HepG2 (cell line): ENCODE measurements around the gene PIK3CA. TPM values are rescaled to one million over a fixed set of nuclear protein-coding genes. Genes with fewer than 3 reads are reported as not detected.

Experiments
- CHCHD3 ChIP-seq: sonication (generic); formaldehyde crosslinking; IDR thresholded peaks from 2 replicates; pipeline ENCODE4 v1.8.0; 2022; ENCODE audit warnings: mild to moderate bottlenecking, missing genetic modification reagents, moderate library complexity
- CTCF ChIP-seq: sonication (generic); formaldehyde crosslinking; IDR thresholded peaks from 2 replicates; pipeline ENCODE4 v1.5.0; 2020; ENCODE audit warnings: mild to moderate bottlenecking, missing genetic modification reagents, moderate library complexity
- HDAC1 ChIP-seq: sonication (generic); formaldehyde crosslinking; IDR thresholded peaks from 2 replicates; pipeline ENCODE4 v1.5.1; 2020; ENCODE audit warnings: mild to moderate bottlenecking, missing genetic modification reagents
- KDM5A ChIP-seq: fragments of 200-600 bp; sonication (generic); IDR thresholded peaks from 2 replicates; pipeline ENCODE4 v1.7.0; 2018; ENCODE audit warnings: antibody characterized with exemption, mild to moderate bottlenecking, low read length, borderline replicate concordance
- MXD4 ChIP-seq: IDR thresholded peaks from 2 replicates; pipeline ENCODE4 v1.6.1; 2016; ENCODE audit warnings: mild to moderate bottlenecking, missing biosample characterization, missing genetic modification reagents
- PAF1 ChIP-seq: IDR thresholded peaks from 2 replicates; pipeline ENCODE4 v1.6.1; 2016; ENCODE audit warnings: missing genetic modification reagents, missing compliant biosample characterization
- RNF219 ChIP-seq: sonication (generic); formaldehyde crosslinking; IDR thresholded peaks from 2 replicates; pipeline ENCODE4 v1.5.0; 2020; ENCODE audit warnings: mild to moderate bottlenecking, missing genetic modification reagents
- TAF1 ChIP-seq: sonication (generic); formaldehyde crosslinking; IDR thresholded peaks from 2 replicates; pipeline ENCODE4 v1.4.0; 2020; ENCODE audit warnings: missing genetic modification reagents
- TBP ChIP-seq: sonication (generic); formaldehyde crosslinking; IDR thresholded peaks from 2 replicates; pipeline ENCODE4 v1.5.0; 2020; ENCODE audit warnings: missing genetic modification reagents
- ZFP62 ChIP-seq: sonication (generic); formaldehyde crosslinking; IDR thresholded peaks from 2 replicates; pipeline ENCODE4 v1.4.0; 2020; ENCODE audit warnings: missing genetic modification reagents
- ZFP90 ChIP-seq: sonication (generic); formaldehyde crosslinking; IDR thresholded peaks from 2 replicates; pipeline ENCODE4 v1.8.0; 2022; ENCODE audit warnings: missing genetic modification reagents, mild to moderate bottlenecking, inconsistent platforms, borderline replicate concordance
- ZNF343 ChIP-seq: sonication (generic); formaldehyde crosslinking; IDR thresholded peaks from 2 replicates; pipeline ENCODE4 v1.4.0; 2020; ENCODE audit warnings: mild to moderate bottlenecking, missing genetic modification reagents
- polyA plus RNA-seq, 8 experiments: library from polyadenylated mRNA; depleted of rRNA in 3 of 8; stranded (reverse) in 7 of 8; unstranded in 1 of 8; fragments of >200 nt; fragmentation: Illumina TruSeq in 4 of 8; extraction: Trizol in 4 of 8; gene quantifications; 2 replicates each; pipeline versions ENCODE4 v1.2.1 to v1.2.3, GENCODE V29; 2011 to 2016; ENCODE audit warnings: low read depth in 4 of 8, missing spikeins in 1 of 8, mixed read lengths in 1 of 8; ENCODE audit not compliant: insufficient read depth in 1 of 8
- total RNA-seq, 5 experiments: library from RNA; depleted of rRNA; stranded (reverse); fragments of >200 nt; fragmentation: Illumina TruSeq; extraction: Trizol; gene quantifications; 2 replicates each; pipeline ENCODE4 v1.2.3, GENCODE V29; 2016; ENCODE audit warnings: low read depth in 1 of 5

The PIK3CA gene
- total and polyA plus RNA-seq, 2 of the 13 experiments (the other 11 are each of a cell fraction or from before 2014, with no cell fraction given), result 5.7 to 11.4 TPM

- TF ChIP-seq CTCF (CRISPR knock-in tag), result peak; percentile 75
- no peak for TF ChIP-seq ZFP90 (CRISPR knock-in tag)
- TF ChIP-seq TBP (CRISPR knock-in tag), result no peak
- TF ChIP-seq HDAC1, result no peak
- no peak for TF ChIP-seq CHCHD3 (CRISPR knock-in tag)
- TF ChIP-seq PAF1 (CRISPR knock-in tag), result no peak
- TF ChIP-seq ZFP62 (CRISPR knock-in tag), result no peak
- no peak for TF ChIP-seq KDM5A
- TF ChIP-seq ZNF343 (CRISPR knock-in tag), result no peak
- TF ChIP-seq TAF1 (CRISPR knock-in tag), result no peak
- no peak for TF ChIP-seq MXD4 (CRISPR knock-in tag)
- TF ChIP-seq RNF219 (CRISPR knock-in tag), result no peak
These were observed 1.1 kb upstream of the PIK3CA start (continued) for GRCh38 chr3:179146911-179147513.
